Dedifferentiated amniotic fluid mesenchymal stem cell (primary cell): ENCODE measurements around the gene ATP6V1F.

ENCODE experiments used
- DNase-seq: peaks from one replicate; pipeline ENCODE4 v3.0.0-alpha.2; 2016; ENCODE audit errors: extremely low spot score

ATP6V1F gene, protein sequence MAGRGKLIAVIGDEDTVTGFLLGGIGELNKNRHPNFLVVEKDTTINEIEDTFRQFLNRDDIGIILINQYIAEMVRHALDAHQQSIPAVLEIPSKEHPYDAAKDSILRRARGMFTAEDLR

DNA sequence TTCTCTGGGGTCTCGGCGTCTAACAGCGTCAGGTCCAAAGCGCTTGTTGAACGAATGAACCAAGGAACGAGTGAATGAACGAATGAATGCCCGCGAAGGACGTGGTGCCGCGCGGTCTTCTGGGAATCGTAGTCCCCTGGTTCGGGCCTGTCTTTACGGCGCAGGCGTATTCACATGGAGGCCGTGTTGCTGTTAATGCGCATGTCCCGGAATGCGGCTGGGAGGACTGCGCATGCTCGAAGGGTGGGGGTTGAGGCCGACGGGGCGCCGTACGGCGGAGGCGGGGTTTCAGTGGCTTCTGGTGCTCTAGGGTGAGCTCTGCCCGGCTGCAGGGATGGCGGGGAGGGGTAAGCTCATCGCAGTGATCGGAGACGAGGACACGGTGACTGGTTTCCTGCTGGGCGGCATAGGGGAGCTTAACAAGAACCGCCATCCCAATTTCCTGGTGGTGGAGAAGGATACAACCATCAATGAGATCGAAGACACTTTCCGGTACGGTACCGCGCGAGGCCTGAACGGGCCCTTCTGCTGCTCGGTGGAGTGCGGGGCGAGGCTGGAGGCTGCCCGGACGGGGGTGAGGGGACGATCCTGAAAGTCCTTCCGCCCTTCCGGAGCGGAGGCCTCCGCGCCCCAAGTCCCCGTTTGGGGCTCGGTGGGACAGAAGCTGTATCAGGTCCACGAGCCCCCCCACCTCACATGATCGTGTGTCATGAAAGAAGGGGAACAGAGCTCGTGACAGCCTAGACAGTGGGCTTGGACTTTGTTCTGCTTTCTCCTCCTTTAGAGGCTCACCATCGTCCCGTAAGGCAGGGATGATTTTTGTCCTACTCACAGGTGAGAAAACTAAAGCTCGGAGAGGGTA, at the start of gene ATP6V1F:
Gene ATP6V1F (plus strand): TSS at position 286 of the 862 bp plus-strand sequence. CDS start 49 bp downstream, at position 335.
- peak; percentile 93 for DNase-seq

DNA sequence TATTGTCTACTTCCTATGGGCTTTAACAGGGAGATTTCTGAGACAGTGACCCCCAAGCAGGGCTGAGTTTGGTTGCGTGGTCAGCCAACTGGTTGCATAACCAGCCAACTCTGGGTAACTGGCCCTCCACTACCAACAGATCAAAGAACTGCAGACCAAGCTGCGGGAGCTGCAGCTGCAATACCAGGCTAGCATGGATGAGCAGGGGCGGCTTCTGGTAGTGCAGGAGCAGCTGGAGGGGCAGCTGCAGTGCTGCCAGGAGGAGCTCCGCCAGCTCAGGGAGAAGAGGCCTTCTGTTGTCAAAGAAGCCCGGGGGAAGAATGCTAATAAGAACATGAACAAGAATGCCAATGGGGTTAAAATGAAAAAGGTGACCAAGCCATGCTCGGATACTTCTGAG, 48.2 kb upstream of the ATP6V1F start:
- no peak for DNase-seq

DNA sequence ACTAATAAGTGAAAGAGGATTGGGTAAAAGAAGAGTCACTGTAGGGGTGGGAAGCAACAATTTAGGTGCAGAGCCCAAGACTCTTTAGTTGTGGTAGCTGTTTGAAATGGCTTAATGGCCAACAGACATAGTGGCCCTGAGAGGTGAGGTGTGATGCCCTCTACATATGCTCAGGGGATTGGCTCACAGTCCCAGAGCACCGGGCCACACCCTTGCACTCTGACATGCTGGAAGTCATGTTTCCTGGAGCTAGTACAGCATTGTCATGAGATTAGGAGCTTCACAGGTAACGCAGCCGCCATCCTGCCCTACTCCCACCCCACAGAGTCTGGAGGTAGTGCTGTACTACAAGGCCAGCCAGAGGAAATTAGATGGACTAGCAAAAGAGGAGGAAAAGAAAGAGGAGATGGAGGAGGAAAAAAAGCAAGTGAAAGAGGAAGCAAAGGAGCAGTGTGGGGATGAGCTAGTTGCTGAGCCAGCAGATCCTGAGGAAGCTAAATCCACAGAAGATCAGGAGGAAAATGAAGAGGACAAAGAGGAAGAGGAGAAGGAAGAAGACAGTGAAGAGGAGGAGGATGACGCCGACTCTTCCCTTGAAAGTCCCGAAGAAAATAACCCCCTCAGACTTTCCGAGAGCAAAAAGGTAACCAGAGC, 47.2 kb upstream of the ATP6V1F start:
- no peak for DNase-seq

DNA sequence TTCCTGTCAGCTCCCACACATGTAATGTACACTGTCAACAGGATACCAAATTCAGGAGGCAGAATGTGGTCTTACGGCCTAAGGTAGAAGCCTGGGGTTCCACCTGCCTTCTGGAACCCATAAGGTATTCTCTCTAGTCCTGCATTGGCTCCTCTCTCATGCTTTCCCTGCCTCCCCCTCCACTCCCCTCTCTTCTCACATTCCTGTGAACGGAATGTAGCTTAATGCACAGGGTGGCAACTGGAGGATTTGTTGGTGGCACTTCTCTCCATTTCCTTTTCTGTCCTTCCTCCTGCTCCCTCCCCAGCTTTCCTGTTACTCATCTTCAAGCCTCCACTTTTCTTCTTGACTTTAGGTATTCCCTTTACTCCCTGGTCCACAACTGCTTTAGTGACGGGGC, 44.0 kb upstream of the ATP6V1F start:
- DNase-seq = no peak

DNA sequence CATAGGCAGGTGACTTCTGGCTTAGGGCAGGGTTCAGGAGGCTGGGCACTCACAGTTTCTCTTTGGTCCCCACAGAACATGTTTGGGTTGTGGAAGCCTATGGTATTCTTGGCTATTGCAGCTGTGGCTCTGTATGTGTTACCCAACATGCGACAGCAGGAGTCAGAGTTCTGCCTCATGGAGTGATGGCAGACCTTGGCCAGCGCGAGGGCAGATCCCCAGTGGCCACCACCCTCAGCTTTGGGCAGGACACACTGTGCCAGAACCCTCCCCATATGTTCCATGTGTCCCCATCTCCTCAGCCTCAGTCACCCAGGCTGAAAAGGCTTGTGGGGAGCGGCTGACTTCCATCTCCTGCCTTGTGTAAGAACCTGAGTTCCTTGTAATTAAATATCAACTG, 40.9 kb upstream of the ATP6V1F start:
- DNase-seq = no peak

DNA sequence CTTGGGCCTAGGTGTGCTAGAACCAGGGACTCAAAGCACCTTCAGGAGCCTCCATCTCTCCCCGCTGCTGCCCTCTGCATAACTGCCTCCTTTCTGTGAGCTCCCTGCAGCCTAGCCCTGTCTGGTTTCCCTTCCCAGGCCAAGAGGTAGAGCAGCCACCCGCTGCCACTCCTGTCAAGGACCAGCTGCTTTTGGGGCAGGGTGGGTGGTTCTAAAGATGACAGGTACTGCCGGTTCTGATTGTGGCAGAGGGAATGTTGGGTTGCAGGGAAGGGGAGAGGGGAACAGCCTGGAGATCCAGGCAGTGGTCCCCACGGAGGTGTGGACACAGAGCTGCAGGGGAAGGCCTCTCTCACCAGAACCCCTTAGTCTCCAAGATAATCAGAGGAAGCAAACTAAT, 36.1 kb upstream of the ATP6V1F start:
- no peak for DNase-seq

DNA sequence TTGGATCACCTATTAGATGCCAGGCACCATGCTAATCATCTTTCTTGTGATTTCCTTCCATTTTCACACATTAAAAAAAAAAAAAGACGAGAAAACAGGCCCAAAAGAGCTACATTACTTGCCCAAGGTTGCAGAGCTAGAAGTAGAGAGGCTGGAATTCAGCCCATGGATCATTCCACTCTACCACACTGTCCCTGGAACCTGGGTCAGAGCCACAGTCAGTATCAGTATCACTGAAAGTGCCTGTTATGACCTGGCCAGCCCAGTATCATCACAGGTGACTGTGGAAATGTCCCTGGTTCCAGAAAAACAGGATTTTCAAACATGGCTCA, 35.8 kb upstream of the ATP6V1F start:
- DNase-seq = no peak

DNA sequence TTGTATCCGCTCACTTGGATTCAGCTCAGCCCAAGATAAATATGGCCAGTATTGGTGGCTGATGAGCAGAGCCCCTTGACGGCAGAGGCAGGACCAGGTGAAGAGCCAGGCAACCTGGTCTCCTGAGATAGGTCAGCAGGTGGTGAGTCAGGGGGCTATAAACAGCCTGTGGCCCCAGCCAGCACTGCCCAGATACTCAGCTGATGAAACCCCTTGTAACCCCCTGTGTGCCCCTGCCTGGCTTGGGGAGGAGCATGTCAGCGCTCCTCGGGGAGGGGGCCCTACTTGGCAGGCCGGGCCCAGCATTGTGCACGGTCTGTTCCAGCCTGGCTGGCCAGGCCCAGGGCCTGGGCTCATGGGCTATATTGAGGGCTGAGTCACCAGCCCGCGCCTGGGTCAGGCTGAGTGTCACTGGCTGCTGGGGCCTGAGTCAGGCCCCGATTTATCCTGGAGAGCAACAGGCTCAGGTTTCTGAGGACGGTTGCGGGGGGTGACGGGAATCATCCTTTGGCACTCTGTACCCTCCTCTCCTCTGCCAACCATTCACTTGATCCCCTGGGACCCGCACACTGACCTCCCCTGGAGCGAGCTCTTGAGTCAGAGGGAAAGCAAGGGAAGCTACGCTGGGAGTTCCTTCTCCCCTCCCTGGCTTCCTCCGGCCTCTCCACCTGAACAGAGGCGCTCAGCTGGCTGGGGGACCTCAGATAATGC, 35.3 kb upstream of the ATP6V1F start:
- peak; percentile 49 for DNase-seq

DNA sequence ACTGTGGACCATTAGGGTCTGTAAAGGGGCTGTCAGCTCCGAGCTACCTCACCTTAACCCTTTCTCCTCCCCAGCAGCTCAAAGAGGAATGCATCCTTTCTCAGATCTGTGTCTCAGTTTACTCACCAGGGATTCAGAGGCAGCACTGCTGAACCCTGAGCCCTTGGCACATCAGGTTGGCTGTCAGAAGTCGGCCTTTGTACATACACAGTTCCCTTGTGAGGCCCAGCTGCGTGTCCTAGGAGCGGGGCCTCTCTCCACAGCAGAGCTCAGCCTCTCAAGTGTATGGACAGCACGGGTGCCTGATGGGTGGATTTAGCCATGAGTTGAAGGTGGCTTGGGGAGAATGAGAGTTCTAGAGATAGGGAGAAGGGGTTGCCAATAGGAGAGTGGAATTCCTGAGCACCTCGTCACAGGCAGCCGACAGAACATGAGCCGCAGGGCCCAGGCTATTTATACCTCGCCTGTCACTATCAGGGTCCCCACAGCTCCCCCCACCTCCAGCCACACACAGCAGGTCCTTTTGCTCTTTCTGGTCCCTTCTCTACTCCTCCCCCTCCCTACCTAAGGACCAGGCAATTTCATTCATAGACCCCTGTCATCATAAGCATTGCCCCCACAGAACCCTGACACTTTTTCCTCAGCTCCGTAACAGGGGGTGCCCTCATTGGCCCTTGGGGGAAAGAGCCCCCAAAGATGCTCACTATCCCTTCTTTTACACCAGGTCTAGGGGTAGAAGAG, 34.5 kb upstream of the ATP6V1F start:
- DNase-seq = peak; percentile 66

DNA sequence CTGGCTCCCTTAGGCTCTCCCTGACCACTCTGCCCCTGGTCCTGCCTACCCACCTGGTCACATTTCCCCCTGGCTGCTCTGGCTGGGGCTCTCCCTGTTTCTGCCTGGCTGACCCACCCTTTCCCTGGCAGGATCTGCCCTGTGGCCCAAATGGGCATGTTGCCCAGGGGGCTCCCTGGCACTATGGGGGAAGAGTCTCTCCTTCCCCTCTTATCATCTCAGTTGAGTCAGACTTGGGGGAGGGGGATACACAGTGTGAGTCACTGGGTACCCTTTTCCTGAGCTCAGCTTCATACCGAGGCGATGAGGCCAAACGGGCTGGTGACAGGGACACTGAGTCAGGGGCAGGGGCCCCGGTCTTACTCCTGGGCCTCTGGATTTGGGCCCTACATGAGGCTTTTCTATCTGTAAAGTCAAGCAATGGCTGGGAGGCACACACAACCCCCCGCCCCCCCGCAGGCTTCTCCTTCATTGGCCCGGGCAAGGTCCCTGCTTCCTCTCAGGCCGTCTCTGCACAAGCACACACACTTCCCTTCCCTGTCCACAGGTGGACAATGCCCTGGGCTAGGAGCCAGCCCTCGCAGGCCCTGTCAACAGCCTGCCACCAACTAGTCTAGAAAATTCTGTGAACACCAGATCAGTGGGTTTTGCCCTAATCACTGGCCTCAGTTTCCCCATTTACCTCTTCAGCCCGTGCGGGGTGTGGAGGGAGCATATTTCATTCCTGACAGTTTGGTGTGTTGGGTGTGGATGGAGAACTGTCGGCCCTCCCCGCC, 33.1 kb upstream of the ATP6V1F start:
- DNase-seq = peak; percentile 41

DNA sequence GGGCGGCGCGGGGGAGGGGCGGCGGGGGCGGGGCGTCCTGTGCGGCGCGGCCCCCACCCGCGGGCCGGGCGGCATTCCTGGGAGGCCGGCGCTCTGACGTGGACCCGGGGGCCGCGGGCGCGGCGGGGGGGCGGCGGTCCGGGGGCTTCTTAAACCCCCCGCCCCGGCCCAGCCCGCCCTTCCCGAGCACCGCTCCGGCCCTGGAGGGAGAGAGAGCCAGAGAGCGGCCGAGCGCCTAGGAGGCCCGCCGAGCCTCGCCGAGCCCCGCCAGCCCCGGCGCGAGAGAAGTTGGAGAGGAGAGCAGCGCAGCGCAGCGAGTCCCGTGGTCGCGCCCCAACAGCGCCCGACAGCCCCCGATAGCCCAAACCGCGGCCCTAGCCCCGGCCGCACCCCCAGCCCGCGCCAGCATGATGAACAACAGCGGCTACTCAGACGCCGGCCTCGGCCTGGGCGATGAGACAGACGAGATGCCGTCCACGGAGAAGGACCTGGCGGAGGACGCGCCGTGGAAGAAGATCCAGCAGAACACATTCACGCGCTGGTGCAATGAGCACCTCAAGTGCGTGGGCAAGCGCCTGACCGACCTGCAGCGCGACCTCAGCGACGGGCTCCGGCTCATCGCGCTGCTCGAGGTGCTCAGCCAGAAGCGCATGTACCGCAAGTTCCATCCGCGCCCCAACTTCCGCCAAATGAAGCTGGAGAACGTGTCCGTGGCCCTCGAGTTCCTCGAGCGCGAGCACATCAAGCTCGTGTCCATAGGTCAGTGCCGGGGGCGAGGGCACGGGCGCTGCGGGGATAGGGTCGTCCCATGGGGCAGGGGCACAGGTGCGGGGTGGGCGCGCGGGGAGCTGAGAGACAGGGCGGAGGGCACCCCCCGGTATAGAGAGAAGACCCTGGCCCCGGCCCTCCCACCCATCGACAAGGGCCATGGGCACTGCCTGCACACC, 32.2 kb upstream of the ATP6V1F start, which contains the start of gene FLNC:
Gene FLNC (plus strand): TSS at position 176 of the 947 bp plus-strand sequence. CDS start 232 bp downstream, at position 408.
- DNase-seq = peak; percentile 51

DNA sequence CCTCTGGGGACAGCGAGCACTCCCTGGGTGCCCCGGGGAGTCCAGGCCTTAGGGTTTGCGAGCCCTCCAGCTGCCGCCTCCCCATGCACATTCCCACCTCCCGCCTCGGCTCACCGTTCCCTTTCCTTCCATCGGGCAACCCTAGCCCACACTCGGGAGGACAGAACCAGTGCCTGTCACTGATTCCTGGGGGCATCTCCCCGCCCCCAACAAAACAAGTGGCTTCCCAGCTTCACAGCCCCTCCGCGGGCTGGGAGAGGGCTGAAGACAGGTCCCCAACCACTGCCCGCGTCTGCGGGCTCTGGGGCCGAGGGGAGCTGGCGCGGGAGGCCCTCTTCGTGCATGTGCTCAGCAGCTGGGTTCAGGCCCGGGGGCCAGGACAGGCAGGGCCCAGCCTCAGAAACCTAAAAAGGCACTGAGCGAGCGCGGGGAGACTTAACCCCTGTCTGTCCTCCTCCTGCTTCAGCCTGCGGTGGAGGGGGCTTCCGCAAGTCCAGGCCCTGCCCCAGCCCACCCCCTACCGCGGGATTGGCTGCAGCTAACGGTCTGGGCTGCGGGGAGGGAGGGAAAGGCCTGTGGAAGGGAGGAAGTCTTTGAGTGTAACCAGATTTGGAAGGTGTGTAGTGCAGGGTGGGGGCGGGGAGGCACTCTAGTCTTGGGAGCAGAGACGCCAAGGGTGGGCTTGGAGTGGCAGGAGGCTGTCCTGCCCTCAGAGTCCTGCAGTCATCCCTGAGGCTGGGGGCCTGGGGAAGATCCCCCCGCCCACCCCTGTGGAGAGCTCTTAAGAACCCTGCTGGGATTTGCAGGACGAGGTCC, 31.3 kb upstream of the ATP6V1F start:
- DNase-seq = no peak

DNA sequence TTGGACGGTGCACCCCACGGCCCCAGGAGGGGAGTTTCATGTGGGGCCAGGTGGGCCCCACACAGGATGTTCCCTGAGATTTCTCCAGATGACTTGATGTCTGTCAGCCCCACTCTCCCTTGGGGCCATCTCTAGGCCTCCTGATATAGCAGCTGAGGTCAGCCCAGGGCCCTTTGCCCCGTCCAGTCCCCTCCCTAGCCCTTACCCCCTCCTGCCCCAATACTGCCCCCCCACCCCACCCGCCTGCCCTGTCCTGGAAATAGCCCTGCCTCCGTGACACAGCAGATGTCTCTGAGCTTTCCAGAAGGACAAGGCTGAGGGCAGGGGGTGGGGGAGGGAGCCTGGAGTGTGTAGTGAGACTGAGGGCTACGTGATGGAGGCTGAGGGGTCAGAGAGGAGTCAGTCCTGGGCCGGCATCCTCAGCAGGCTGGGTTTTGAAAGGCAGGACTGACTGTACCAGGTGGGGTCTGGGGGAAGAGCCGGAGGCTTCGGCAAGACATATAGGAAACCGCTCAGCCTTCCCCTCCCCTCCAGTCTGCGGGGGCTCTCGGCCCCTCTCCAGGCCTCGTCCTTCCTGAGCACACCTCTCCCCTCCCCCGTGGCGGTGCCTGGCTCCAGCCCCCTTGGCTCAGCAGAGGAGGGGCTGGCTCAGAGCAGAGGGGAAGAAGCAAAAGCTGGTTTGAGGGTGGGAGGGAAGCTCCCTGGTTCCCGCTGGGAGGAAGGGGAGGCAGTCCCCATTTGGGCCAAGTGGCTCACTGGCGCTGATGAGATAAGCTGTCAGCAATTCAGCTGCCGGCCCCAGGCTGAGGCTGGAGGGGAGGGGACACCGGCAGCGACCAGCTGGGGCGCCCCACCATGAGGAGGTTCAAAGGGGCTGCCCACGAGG, 30.4 kb upstream of the ATP6V1F start:
- DNase-seq = no peak

DNA sequence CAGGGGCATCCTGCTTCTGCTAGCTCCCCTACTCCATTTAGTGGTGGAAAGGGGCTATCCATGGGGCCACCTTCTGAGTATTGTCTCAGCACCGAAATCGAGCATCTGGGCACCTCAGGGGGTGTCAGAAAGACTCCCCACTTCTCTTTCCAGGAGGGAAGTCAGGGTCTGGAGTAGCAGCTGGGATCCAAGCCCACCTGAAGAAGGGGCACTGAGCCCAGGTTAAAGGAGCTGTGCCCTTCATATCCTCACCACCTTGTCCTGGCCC, 29.8 kb upstream of the ATP6V1F start:
- no peak for DNase-seq

DNA sequence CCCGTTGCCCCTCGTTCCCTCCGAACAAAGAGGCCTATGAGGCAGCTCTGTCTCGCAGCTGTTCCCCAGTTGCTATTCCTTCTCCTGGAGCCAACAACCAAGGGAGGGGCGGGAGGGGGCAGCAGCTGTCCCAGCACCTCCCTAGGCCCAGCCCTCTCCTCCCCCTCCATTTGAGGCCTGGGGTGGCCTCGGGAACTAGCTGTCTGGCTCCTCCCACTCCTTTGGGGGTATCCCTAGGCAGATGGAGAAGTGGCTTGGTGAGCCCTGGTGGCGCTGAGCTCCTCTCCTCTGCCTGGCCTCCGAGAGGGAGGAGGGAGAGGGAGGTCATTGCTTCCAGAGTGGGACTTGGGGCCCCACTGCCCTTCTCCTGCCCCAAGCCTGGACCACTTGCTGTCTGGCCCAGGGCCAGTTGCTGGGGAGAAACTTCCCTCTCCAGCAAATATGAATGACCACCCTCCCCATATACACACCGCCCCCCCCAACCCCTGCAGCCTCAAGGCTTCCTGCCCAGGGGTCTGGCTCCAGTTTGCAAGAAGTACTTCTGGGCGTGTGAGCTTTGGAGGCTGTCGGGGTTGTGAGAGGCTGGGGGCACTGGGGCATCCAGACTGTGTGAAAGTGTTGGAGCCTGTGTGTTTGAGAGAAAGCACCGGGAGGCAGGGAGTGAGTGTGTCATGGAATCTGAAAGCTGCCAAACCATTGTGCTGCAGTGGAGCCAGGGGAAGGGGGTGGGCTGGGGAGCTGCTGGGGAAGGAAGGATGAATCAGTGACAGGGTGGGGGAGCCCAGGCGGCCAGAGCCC, 29.3 kb upstream of the ATP6V1F start:
- peak; percentile 76 for DNase-seq

DNA sequence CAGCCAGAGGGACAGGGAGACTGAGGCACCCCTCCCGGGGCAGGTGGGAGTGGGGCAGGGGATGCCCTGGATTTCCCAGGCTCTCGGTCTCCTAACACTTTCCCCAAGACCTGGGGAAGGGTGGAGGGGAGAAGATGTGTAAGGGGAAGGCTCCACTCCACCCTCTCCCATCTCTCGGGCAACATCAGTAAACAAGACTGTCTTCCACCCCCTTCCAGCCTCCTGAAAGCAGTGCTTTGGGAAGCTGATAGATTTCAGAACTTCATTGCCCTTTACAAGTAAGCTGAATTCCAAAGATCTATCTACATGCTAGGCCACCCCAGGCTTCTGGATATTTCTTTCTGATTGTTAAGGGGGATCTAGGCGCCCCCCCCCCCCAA, 28.7 kb upstream of the ATP6V1F start:
- DNase-seq = peak; percentile 30

DNA sequence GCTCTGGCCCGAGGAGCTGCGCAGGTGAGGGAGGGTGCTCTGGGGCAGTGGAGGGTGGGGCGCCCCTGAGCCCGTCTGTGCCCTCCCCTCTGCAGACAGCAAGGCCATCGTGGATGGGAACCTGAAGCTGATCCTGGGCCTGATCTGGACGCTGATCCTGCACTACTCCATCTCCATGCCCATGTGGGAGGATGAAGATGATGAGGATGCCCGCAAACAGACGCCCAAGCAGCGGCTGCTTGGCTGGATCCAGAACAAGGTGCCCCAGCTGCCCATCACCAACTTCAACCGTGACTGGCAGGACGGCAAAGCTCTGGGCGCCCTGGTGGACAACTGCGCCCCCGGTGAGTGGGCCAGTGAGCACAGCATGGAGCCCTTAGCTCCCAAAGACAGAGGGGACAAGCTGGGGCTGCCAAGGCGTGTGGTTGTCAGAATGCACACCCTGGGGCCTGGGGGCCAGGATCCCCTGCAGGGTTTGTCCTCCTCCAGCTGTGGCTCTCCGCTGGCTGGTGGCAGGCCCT, 27.4 kb upstream of the ATP6V1F start:
- DNase-seq = no peak
